Measurements from ENCODE around the gene COL17A1.

Gene COL17A1

DNA sequence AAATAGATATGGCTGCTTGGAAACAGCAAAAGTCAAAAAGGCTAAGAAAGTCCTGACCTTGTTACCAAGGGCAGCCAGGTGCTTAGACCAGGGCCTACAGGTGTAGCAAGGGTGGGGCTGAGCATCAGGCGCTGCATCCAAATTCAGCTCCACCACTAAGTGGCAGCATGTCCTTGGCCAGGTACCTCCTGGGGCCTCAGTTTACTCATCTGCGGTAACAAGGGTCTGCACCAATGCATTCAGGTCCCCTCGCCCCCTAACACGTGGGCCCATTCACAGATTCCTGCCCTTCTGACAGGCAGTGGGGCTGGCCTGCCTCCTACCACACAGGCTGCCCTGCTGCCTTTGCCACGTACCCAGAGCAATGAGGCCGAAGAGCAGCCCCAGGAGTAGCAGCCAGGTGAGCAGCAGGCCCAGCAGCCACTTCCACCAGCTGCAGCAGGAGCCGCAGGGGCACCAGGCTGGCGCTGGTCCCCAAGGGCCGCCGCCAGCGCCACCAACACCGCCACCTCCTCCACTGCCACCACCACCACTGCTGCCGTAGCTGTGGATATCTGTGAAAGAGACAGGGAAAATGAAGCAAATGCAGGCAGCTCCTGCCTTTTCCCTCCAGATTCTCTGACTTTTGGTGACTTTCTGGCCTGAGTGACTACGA is 28.9 kb downstream of the COL17A1 start:
- no peak for TF ChIP-seq ZFX (IDR thresholded peaks at IDR 0.05)
- TF ChIP-seq, protein P1, sequence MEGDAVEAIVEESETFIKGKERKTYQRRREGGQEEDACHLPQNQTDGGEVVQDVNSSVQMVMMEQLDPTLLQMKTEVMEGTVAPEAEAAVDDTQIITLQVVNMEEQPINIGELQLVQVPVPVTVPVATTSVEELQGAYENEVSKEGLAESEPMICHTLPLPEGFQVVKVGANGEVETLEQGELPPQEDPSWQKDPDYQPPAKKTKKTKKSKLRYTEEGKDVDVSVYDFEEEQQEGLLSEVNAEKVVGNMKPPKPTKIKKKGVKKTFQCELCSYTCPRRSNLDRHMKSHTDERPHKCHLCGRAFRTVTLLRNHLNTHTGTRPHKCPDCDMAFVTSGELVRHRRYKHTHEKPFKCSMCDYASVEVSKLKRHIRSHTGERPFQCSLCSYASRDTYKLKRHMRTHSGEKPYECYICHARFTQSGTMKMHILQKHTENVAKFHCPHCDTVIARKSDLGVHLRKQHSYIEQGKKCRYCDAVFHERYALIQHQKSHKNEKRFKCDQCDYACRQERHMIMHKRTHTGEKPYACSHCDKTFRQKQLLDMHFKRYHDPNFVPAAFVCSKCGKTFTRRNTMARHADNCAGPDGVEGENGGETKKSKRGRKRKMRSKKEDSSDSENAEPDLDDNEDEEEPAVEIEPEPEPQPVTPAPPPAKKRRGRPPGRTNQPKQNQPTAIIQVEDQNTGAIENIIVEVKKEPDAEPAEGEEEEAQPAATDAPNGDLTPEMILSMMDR (conservative IDR thresholded peaks at IDR 0.05), result no peak
- H3K27ac ChIP-seq, result no peak overlapping the region

DNA sequence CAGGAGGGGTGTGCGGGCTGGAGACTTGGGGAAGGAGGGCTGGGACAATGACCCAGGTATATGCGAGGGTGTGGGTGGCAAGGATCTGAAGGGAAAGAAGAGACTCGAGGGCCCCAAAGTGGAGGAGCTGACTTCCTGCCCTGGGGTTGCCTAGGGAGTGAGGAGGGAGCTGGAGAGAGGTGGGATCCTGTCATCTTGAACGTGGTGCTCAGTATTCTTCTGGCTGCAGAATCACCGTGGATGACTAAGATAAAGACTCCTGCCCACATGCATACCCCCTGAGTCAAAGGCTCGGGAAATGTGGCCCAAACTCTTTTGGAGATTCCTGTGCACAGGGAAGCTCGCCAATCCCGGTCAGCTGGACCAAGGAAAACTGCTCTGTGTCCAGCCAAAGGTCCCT is 31.2 kb downstream of the COL17A1 start:
- TF ChIP-seq ZFX (IDR thresholded peaks at IDR 0.05), result no peak
- TF ChIP-seq, protein P1 (conservative IDR thresholded peaks at IDR 0.05), result no peak
- H3K27ac ChIP-seq, result no peak overlapping the region

GRCh38 chr10:104053201-104053600 is 32.5 kb downstream of the COL17A1 start:
- H3K27ac ChIP-seq, result no peak overlapping the region
- TF ChIP-seq ZFX (IDR thresholded peaks at IDR 0.05), result no peak
- TF ChIP-seq, protein P1 (conservative IDR thresholded peaks at IDR 0.05), result no peak

DNA sequence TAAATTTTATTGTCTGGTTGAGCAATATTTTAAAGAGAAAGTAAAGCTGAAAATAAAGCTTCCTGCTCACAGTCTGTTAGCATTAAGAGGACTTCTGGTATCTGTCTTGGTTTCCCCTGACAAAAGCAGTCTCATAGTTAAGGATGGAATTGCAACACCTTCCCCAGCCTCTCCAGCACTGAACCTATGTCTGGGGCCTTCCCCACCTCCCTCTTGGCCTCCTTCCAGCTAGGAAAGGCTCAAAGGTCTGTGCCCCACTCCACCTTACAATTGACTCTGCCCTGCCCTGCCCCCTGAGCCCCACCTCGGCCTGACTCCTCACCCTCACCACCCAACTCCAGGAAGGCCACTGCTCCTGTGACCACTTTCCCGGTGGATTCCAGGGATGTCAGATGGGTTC is 33.2 kb downstream of the COL17A1 start:
- H3K27ac ChIP-seq, result no peak overlapping the region

DNA sequence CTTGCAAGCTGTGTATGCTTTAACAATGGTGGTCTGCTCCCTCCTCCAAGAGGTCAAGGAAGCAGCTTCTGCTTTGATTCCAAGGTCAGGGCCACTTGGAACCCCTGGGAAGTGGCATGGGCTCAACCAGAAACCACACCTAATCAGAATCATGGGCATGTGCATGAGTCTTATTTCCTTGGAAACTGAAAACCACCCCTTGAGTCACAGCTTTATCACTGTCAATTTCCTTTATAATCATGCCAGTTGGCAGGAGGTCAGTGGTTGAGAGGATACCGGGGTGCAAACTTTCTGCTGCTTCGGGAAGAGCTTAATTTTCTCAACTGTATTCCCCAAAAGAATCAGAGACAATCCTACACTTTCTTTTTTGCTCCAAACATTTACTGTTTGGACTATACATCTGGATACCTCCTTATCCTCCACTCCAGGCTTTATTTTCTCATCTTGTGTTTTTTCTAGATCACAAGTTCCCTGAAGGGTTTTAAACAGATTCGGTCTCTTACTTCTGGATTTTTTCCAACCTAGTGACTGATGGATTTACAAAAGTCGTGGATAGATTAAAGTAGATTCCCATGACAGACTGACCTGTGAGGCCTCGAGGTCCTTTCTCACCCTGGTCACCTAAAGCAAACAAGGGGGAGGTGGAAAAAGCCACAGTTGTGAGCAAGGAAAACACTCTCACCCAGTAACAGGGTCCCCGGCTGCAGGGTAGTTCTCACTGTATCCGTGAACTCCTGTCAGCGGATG is 36.0 kb downstream of the COL17A1 start:
- no peak for TF ChIP-seq ZFX (IDR thresholded peaks at IDR 0.05)
- TF ChIP-seq, protein P1 (conservative IDR thresholded peaks at IDR 0.05), result no peak
- H3K27ac ChIP-seq, result no peak overlapping the region

More for the DNA sequence above, 33.2 kb downstream of the COL17A1 start:
- TF ChIP-seq ZFX (IDR thresholded peaks at IDR 0.05), result no peak
- TF ChIP-seq, protein P1 (conservative IDR thresholded peaks at IDR 0.05), result no peak

DNA sequence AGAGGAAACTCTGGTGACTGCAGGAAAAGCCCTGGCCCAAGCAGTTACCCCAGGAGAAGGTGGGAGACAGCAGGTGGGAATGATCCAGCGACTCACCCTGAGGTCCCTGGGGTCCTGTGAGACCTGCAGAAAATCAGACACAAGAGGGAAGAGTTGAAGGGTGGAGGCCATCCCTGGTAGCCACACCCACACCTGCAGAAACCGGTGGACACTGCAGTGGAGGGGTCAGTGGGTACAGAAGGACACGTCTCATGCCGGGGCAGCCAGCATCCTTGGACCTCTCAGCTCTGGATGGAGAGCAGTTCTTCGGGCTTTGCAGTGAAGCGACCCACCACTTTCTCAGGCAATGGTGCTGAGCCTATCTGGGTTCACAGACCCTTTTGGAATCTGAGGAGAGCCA is 39.0 kb downstream of the COL17A1 start:
- TF ChIP-seq, protein P1 (conservative IDR thresholded peaks at IDR 0.05), result no peak
- no peak for TF ChIP-seq ZFX (IDR thresholded peaks at IDR 0.05)
- no peak overlapping the region for H3K27ac ChIP-seq
